HepG2 (cell line): Measurements from ENCODE around the gene RNF14. TPM values are rescaled to one million over a fixed set of nuclear protein-coding genes. Genes with fewer than 3 reads are reported as not detected.

ENCODE experiments used
- CERS6 ChIP-seq: sonication (generic); formaldehyde crosslinking; IDR thresholded peaks from 2 replicates; pipeline ENCODE4 v1.5.0; 2020; ENCODE audit warnings: missing genetic modification reagents
- DBP ChIP-seq: sonication (generic); formaldehyde crosslinking; IDR thresholded peaks from 2 replicates; pipeline ENCODE4 v1.4.0; 2020; ENCODE audit warnings: missing genetic modification reagents; ENCODE audit errors: not compliant biosample characterization
- EHMT2 ChIP-seq: fragments of 200-600 bp; sonication (generic); IDR thresholded peaks from 2 replicates; pipeline ENCODE4 v1.7.0; 2017; ENCODE audit warnings: antibody characterized with exemption, low read depth, low read length, borderline replicate concordance
- ELF3 ChIP-seq: IDR thresholded peaks from 2 replicates; pipeline ENCODE4 v1.6.1; 2016; ENCODE audit warnings: missing genetic modification reagents, missing compliant biosample characterization
- ERF ChIP-seq: IDR thresholded peaks from 2 replicates; pipeline ENCODE4 v1.6.1; 2018; ENCODE audit warnings: missing biosample characterization, missing genetic modification reagents
- ETV5 ChIP-seq: IDR thresholded peaks from 2 replicates; pipeline ENCODE4 v1.6.1; 2018; ENCODE audit warnings: missing biosample characterization, missing genetic modification reagents, inconsistent platforms, borderline replicate concordance
- GABPB1 ChIP-seq: IDR thresholded peaks from 2 replicates; pipeline ENCODE4 v1.6.1; 2016; ENCODE audit warnings: mild to moderate bottlenecking, missing genetic modification reagents, moderate library complexity, missing compliant biosample characterization
- GATAD1 ChIP-seq: IDR thresholded peaks from 2 replicates; pipeline ENCODE4 v1.6.1; 2016; ENCODE audit warnings: missing genetic modification reagents, missing compliant biosample characterization
- KAT8 ChIP-seq: IDR thresholded peaks from 2 replicates; pipeline ENCODE4 v1.6.1; 2016; ENCODE audit warnings: missing genetic modification reagents, missing compliant biosample characterization
- KLF16 ChIP-seq, 2 experiments: sonication (generic) in 1 of 2; formaldehyde crosslinking in 1 of 2; IDR thresholded peaks; 2 replicates each; pipeline versions ENCODE4 v1.6.1 to v1.8.0; 2016 to 2023; ENCODE audit warnings: missing genetic modification reagents in 2 of 2, missing compliant biosample characterization in 1 of 2
- MED1 ChIP-seq: sonication (generic); formaldehyde crosslinking; IDR thresholded peaks from 2 replicates; pipeline ENCODE4 v1.4.0; 2020; ENCODE audit warnings: missing genetic modification reagents
- MLXIP ChIP-seq: sonication (generic); formaldehyde crosslinking; IDR thresholded peaks from 2 replicates; pipeline ENCODE4 v1.9.0; 2021; ENCODE audit warnings: missing genetic modification reagents, borderline replicate concordance
- NFE2 ChIP-seq: sonication (generic); formaldehyde crosslinking; IDR thresholded peaks from 2 replicates; pipeline ENCODE4 v1.4.0; 2020; ENCODE audit warnings: missing genetic modification reagents
- RAD21 ChIP-seq: fragments of 450-650 bp; formaldehyde crosslinking; IDR thresholded peaks from 2 replicates; pipeline ENCODE4 v1.5.0; 2020; ENCODE audit warnings: mild to moderate bottlenecking
- RARG ChIP-seq: sonication (generic); formaldehyde crosslinking; IDR thresholded peaks from 2 replicates; pipeline ENCODE4 v1.4.0; 2020; ENCODE audit warnings: low read depth, mild to moderate bottlenecking, missing genetic modification reagents
- RBM22 ChIP-seq: fragments of 200-400 bp; formaldehyde crosslinking; optimal IDR thresholded peaks from 2 replicates; pipeline ENCODE3; 2017; ENCODE audit warnings: mild to moderate bottlenecking, low read length, moderate library complexity
- SMYD3 ChIP-seq: sonication (generic); formaldehyde crosslinking; IDR thresholded peaks from 2 replicates; pipeline ENCODE4 v1.8.1; 2023; ENCODE audit warnings: mild to moderate bottlenecking, missing genetic modification reagents
- THAP11 ChIP-seq: IDR thresholded peaks from 2 replicates; pipeline ENCODE4 v1.6.1; 2016; ENCODE audit warnings: missing biosample characterization, missing genetic modification reagents
- ZBTB39 ChIP-seq: sonication (generic); formaldehyde crosslinking; IDR thresholded peaks from 2 replicates; pipeline ENCODE4 v1.5.0; 2020; ENCODE audit warnings: missing genetic modification reagents
- ZNF30 ChIP-seq: sonication (generic); formaldehyde crosslinking; IDR thresholded peaks from 2 replicates; pipeline ENCODE4 v1.5.0; 2020; ENCODE audit warnings: mild to moderate bottlenecking, missing genetic modification reagents
- ZNF335 ChIP-seq: sonication (generic); formaldehyde crosslinking; IDR thresholded peaks from 2 replicates; pipeline ENCODE4 v1.4.0; 2020; ENCODE audit warnings: missing genetic modification reagents
- ZNF605 ChIP-seq: sonication (generic); formaldehyde crosslinking; IDR thresholded peaks from 2 replicates; pipeline ENCODE4 v1.8.0; 2022; ENCODE audit warnings: mild to moderate bottlenecking, missing genetic modification reagents
- ZNF720 ChIP-seq: sonication (generic); formaldehyde crosslinking; IDR thresholded peaks from 2 replicates; pipeline ENCODE4 v1.4.0; 2020; ENCODE audit warnings: missing genetic modification reagents
- ZNF777 ChIP-seq: sonication (generic); formaldehyde crosslinking; IDR thresholded peaks from 2 replicates; pipeline ENCODE4 v1.4.0; 2020; ENCODE audit warnings: missing genetic modification reagents
- ZSCAN22 ChIP-seq: sonication (generic); formaldehyde crosslinking; IDR thresholded peaks from 2 replicates; pipeline ENCODE4 v1.4.0; 2020; ENCODE audit warnings: mild to moderate bottlenecking, missing genetic modification reagents
- polyA plus RNA-seq, 8 experiments: library from polyadenylated mRNA; depleted of rRNA in 3 of 8; stranded (reverse) in 7 of 8; unstranded in 1 of 8; fragments of >200 nt; fragmentation: Illumina TruSeq in 4 of 8; extraction: Trizol in 4 of 8; gene quantifications; 2 replicates each; pipeline versions ENCODE4 v1.2.1 to v1.2.3, GENCODE V29; 2011 to 2016; ENCODE audit warnings: low read depth in 4 of 8, missing spikeins in 1 of 8, mixed read lengths in 1 of 8; ENCODE audit not compliant: insufficient read depth in 1 of 8
- total RNA-seq, 5 experiments: library from RNA; depleted of rRNA; stranded (reverse); fragments of >200 nt; fragmentation: Illumina TruSeq; extraction: Trizol; gene quantifications; 2 replicates each; pipeline ENCODE4 v1.2.3, GENCODE V29; 2016; ENCODE audit warnings: low read depth in 1 of 5

Gene RNF14
- total and polyA plus RNA-seq, 2 of the 13 experiments (the other 11 are each of a cell fraction or from before 2014, with no cell fraction given), result 11.3 to 28.1 TPM

GRCh38 chr5:141968914-141969608, at the start of gene RNF14 (continued):
- TF ChIP-seq CERS6 (CRISPR knock-in tag) (no peak), RARG (CRISPR knock-in tag) (no peak), ZNF30 (CRISPR knock-in tag) (no peak), DBP (CRISPR knock-in tag) (peak; percentile 24), ERF (CRISPR knock-in tag) (peak; percentile 82; the same call in 1 of the 2 replicates), MLXIP (CRISPR knock-in tag) (no peak), SMYD3 (CRISPR knock-in tag) (0 out of 2 replicates have a peak, but pooled peaks have one; percentile 58), GATAD1 (CRISPR knock-in tag) (peak; percentile 79), ZSCAN22 (no peak), ZNF720 (CRISPR knock-in tag) (no peak), KLF16 (CRISPR knock-in tag; IDR thresholded peaks at IDR 0.05) (peak in 1 of 2 experiments; percentile 66; a peak in 1 of 4 replicates), ELF3 (peak; percentile 81), ETV5 (CRISPR knock-in tag) (peak; percentile 79; the same call in 1 of the 2 replicates), MED1 (peak; percentile 68), ZNF777 (CRISPR knock-in tag) (no peak; the same call in 1 of the 2 replicates), THAP11 (CRISPR knock-in tag) (peak; percentile 86), NFE2 (CRISPR knock-in tag) (no peak), RBM22 (no peak), EHMT2 (no peak), ZNF335 (CRISPR knock-in tag) (no peak; the same call in 1 of the 2 replicates), GABPB1 (CRISPR knock-in tag) (peak; percentile 95), RAD21 (no peak; the same call in none of the 2 replicates), ZNF605 (CRISPR knock-in tag) (peak; percentile 84), KAT8 (CRISPR knock-in tag) (peak; percentile 92), ZBTB39 (peak; percentile 81; the same call in 1 of the 2 replicates)
